Liver (tissue), 3 donors: ENCODE measurements around the gene TRMT5.

Experiments
- ATF3 ChIP-seq: IDR thresholded peaks from 2 replicates; pipeline ENCODE4 v1.6.1; 2016; ENCODE audit warnings: antibody characterized with exemption
- CTCF ChIP-seq: fragments of 150-350 bp; IDR thresholded peaks from 2 replicates; pipeline ENCODE4 v1.5.1; 2017; ENCODE audit warnings: improper control_type of control experiment, low read depth, low read length; ENCODE audit not compliant: missing input control
- EGR1 ChIP-seq, 2 donors: IDR thresholded peaks; 2 replicates each; pipeline ENCODE4 v1.6.1; 2016 to 2018; ENCODE audit warnings: antibody characterized with exemption in 2 of 2, low read depth in 2 of 2
- HNF4A ChIP-seq, 2 donors: conservative IDR thresholded peaks; 2 replicates each; pipeline ENCODE4 v1.6.1; 2016; ENCODE audit warnings: antibody characterized with exemption in 2 of 2, mild to moderate bottlenecking in 2 of 2
- HNF4G ChIP-seq: IDR thresholded peaks from 2 replicates; pipeline ENCODE4 v1.6.1; 2016; ENCODE audit warnings: antibody characterized with exemption
- MAX ChIP-seq: IDR thresholded peaks from 2 replicates; pipeline ENCODE4 v1.6.1; 2016; ENCODE audit warnings: antibody characterized with exemption
- SP1 ChIP-seq: IDR thresholded peaks from 2 replicates; pipeline ENCODE4 v1.6.1; 2018; ENCODE audit warnings: antibody characterized with exemption, mild to moderate bottlenecking
- TAF1 ChIP-seq: conservative IDR thresholded peaks from 2 replicates; pipeline ENCODE4 v1.6.1; 2016; ENCODE audit warnings: antibody characterized with exemption, mild to moderate bottlenecking
- YY1 ChIP-seq: IDR thresholded peaks from 2 replicates; pipeline ENCODE4 v1.6.1; 2016; ENCODE audit warnings: antibody characterized with exemption, mild to moderate bottlenecking
- donor health status: healthy.
- donor health status: healthy.

GRCh38 chr14:60944204-60944603 lies 36.7 kb downstream of the TRMT5 start:
- no peak for TF ChIP-seq CTCF
- TF ChIP-seq MAX, result no peak
- no peak for TF ChIP-seq HNF4A (conservative IDR thresholded peaks at IDR 0.05)
- no peak for TF ChIP-seq YY1
- no peak for TF ChIP-seq HNF4G
- TF ChIP-seq ATF3, result no peak
- TF ChIP-seq SP1, result no peak
- TF ChIP-seq EGR1 (IDR thresholded peaks at IDR 0.05; ENCODE audit: low read depth in 2 of 2), result no peak
- no peak for TF ChIP-seq TAF1
